Breast epithelium (tissue), 4 donors: ENCODE data around the gene NEU4. TPM values are rescaled to one million over a fixed set of nuclear protein-coding genes. Genes with fewer than 3 reads are reported as not detected.
"Not testable (repeated sequence)": the region's sequence is repeated elsewhere in the genome, so short reads cannot be mapped to it uniquely, and the experiment has no call there.

Source experiments
- DNase-seq, 2 donors: peaks; one replicate each; pipeline ENCODE4 v3.0.0-alpha.2; 2019; ENCODE audit warnings: low spot score in 2 of 2
- H3K27ac ChIP-seq, 2 donors: fragments of 200-600 bp; sonication (generic) in 1 of 2; one replicate each; pipeline ENCODE4 v1.5.1; 2016 to 2019; ENCODE audit warnings: mild to moderate bottlenecking in 1 of 2
- H3K27me3 ChIP-seq, 2 donors: fragments of 200-600 bp; sonication (generic) in 1 of 2; one replicate each; pipeline versions ENCODE4 v1.5.1 to v1.6.0; 2017 to 2019; ENCODE audit warnings: control low read depth in 1 of 2, mild to moderate bottlenecking in 1 of 2
- H3K36me3 ChIP-seq: fragments of 200-600 bp; one replicate; pipeline ENCODE4 v1.5.1; 2019
- H3K4me1 ChIP-seq, 2 donors: fragments of 200-600 bp; sonication (generic); one replicate each; pipeline ENCODE4 v1.5.1; 2016 to 2019; ENCODE audit warnings: control low read depth in 1 of 2
- H3K4me3 ChIP-seq, 3 donors: fragments of 200-600 bp; sonication (generic); 1 replicate in 2 of 3; 2 replicates in 1 of 3; pipeline ENCODE4 v1.5.1; 2016 to 2019; ENCODE audit warnings: mild to moderate bottlenecking in 3 of 3, moderate library complexity in 2 of 3
- H3K9me3 ChIP-seq, 2 donors: fragments of 200-600 bp; sonication (generic) in 1 of 2; one replicate each; pipeline ENCODE4 v1.5.1; 2016 to 2019; ENCODE audit warnings: control low read depth in 1 of 2
- CTCF ChIP-seq, 3 donors: fragments of 450-650 bp; IDR thresholded peaks; one replicate each; pipeline ENCODE4 v1.5.1; 2016 to 2017; ENCODE audit warnings: antibody characterized with exemption in 3 of 3, mild to moderate bottlenecking in 3 of 3, moderate library complexity in 3 of 3
- POLR2A ChIP-seq: fragments of 450-650 bp; IDR thresholded peaks from one replicate; pipeline ENCODE4 v1.6.1; 2016; ENCODE audit warnings: antibody characterized with exemption, mild to moderate bottlenecking, moderate library complexity
- POLR2AphosphoS5 ChIP-seq, 3 donors: sonication (generic); formaldehyde crosslinking; IDR thresholded peaks; one replicate each; pipeline ENCODE4 v1.6.1; 2017; ENCODE audit warnings: antibody characterized with exemption in 3 of 3
- intact Hi-C: fragments of 100-400 bp; cut with DNase I; formaldehyde crosslinking; loops from one replicate; pipeline ENCODE4 v1.15.1; 2023; ENCODE audit warnings: low total_unique reads
- total RNA-seq, 3 donors: library from RNA; depleted of rRNA; stranded (reverse); fragments of >200 nt; gene quantifications; one replicate each; pipeline ENCODE4 v1.1.0, GENCODE V29; 2016

The NEU4 gene
- total RNA-seq, 3 donors from 2014 or later = 0.33 to 3.0 (median 0.44) TPM

- Histone ChIP-seq H3K36me3 (no peaks in the 10 kb centered on the region), H3K4me3 (no peak overlapping the region), H3K9me3 (peaks cover 3 to 7% of the 10 kb centered on the region in 2 donors), H3K4me1 (no peaks in the 10 kb centered on the region), H3K27ac (no peak overlapping the region), H3K27me3 (peaks cover 0 to 16% of the 10 kb centered on the region in 2 donors)
- intact Hi-C loops = no loop called here
- TF ChIP-seq POLR2A = no peak
- TF ChIP-seq POLR2AphosphoS5 (IDR thresholded peaks at IDR 0.05) = no peak
- no peak for TF ChIP-seq CTCF (IDR thresholded peaks at IDR 0.05)
- peak in 1 of 2 donors; percentile 13 for DNase-seq
These were observed 31.8 kb upstream of the NEU4 start for GRCh38 chr2:241777170-241777685.

GRCh38 chr2:241777686-241778627 is 31.0 kb upstream of the NEU4 start:
- TF ChIP-seq CTCF (IDR thresholded peaks at IDR 0.05) (no peak), POLR2AphosphoS5 (IDR thresholded peaks at IDR 0.05) (no peak), POLR2A (no peak)
- Histone ChIP-seq H3K27ac (peak overlapping the region in 1 of 2 donors; percentile 43), H3K9me3 (peaks cover 3 to 7% of the 10 kb centered on the region in 2 donors), H3K4me3 (no peak overlapping the region), H3K27me3 (peaks cover 0 to 16% of the 10 kb centered on the region in 2 donors), H3K36me3 (no peaks in the 10 kb centered on the region), H3K4me1 (no peaks in the 10 kb centered on the region)
- intact Hi-C loops = no loop called here
- DNase-seq = peak in 1 of 2 donors; percentile 19

- Histone ChIP-seq H3K9me3 (peaks cover 3 to 7% of the 10 kb centered on the region in 2 donors), H3K36me3 (no peaks in the 10 kb centered on the region), H3K4me1 (no peaks in the 10 kb centered on the region), H3K27me3 (no peaks in the 10 kb centered on the region), H3K4me3 (no peak overlapping the region), H3K27ac (no peak overlapping the region)
- no peak for DNase-seq
- no peak for TF ChIP-seq CTCF (IDR thresholded peaks at IDR 0.05)
- no peak for TF ChIP-seq POLR2A
- no peak for TF ChIP-seq POLR2AphosphoS5 (IDR thresholded peaks at IDR 0.05)
- intact Hi-C loops = no loop called here
These were observed 27.9 kb upstream of the NEU4 start for GRCh38 chr2:241780939-241781569.

GRCh38 chr2:241782053-241782452 is 26.9 kb upstream of the NEU4 start:
- intact Hi-C loops, H3K27ac ChIP-seq, DNase-seq, H3K27me3 ChIP-seq, H3K9me3 ChIP-seq, H3K36me3 ChIP-seq, H3K4me1 ChIP-seq, H3K4me3 ChIP-seq: not testable (repeated sequence)

- DNase-seq = no peak
- intact Hi-C loops = no loop called here
- TF ChIP-seq POLR2A (no peak), POLR2AphosphoS5 (IDR thresholded peaks at IDR 0.05) (no peak), CTCF (IDR thresholded peaks at IDR 0.05) (no peak)
- H3K9me3 ChIP-seq = no peaks in the 10 kb centered on the region
- no peak overlapping the region for H3K27ac ChIP-seq
- H3K27me3 ChIP-seq = no peaks in the 10 kb centered on the region
- no peaks in the 10 kb centered on the region for H3K4me1 ChIP-seq
- H3K36me3 ChIP-seq = no peaks in the 10 kb centered on the region
- no peak overlapping the region for H3K4me3 ChIP-seq
These were observed 20.9 kb upstream of the NEU4 start for GRCh38 chr2:241788135-241788534.
